Epithelial cell of proximal tubule (primary cell): ENCODE data around the gene C3orf52. TPM values are rescaled to one million over a fixed set of nuclear protein-coding genes. Genes with fewer than 3 reads are reported as not detected.

Source experiments
- DNase-seq: peaks from one replicate; pipeline ENCODE4 v3.0.0-alpha.2; 2011; ENCODE audit warnings: low read depth
- H3K4me3 ChIP-seq: 2 replicates; pipeline ENCODE4 v1.5.1; 2011; ENCODE audit warnings: low read depth, mild to moderate bottlenecking, low read length
- CTCF ChIP-seq: conservative IDR thresholded peaks from 2 replicates; pipeline ENCODE4 v1.5.1; 2012; ENCODE audit warnings: low read depth, mild to moderate bottlenecking, low read length
- total RNA-seq: library from RNA; depleted of rRNA; stranded (reverse); fragments of >200 nt; gene quantifications from 2 replicates; pipeline ENCODE4 v1.2.3, GENCODE V29; 2015

C3orf52 gene
- total RNA-seq, 1 donor from 2014 or later: 55.1 TPM

- peak; percentile 97 for TF ChIP-seq CTCF
- no peak for DNase-seq
- no peak overlapping the region for H3K4me3 ChIP-seq
These were observed 25.7 kb downstream of the C3orf52 start for GRCh38 chr3:112111785-112112402.

- no peak overlapping the region for H3K4me3 ChIP-seq
- no peak for DNase-seq
- no peak for TF ChIP-seq CTCF
These were observed 28.5 kb downstream of the C3orf52 start for GRCh38 chr3:112114576-112115160.

- TF ChIP-seq CTCF: no peak
- DNase-seq: no peak
- no peak overlapping the region for H3K4me3 ChIP-seq
These were observed 29.1 kb downstream of the C3orf52 start for GRCh38 chr3:112115161-112115739.

- H3K4me3 ChIP-seq: no peak overlapping the region
- DNase-seq: no peak
- TF ChIP-seq CTCF: no peak
These were observed 29.7 kb downstream of the C3orf52 start for GRCh38 chr3:112115806-112116383.

GRCh38 chr3:112116748-112117186 is 30.6 kb downstream of the C3orf52 start:
- TF ChIP-seq CTCF: no peak

GRCh38 chr3:112117415-112117814 is 31.2 kb downstream of the C3orf52 start:
- no peak overlapping the region for H3K4me3 ChIP-seq
- TF ChIP-seq CTCF: no peak

More at GRCh38 chr3:112116748-112117186, 30.6 kb downstream of the C3orf52 start:
- no peak for DNase-seq
- H3K4me3 ChIP-seq: no peak overlapping the region

More at GRCh38 chr3:112117415-112117814, 31.2 kb downstream of the C3orf52 start:
- no peak for DNase-seq
